SK-N-SH (cell line): ENCODE results near the gene MAMDC2.

Source experiments
- CHD2 ChIP-seq: fragments of 150-350 bp; IDR thresholded peaks from 2 replicates; pipeline ENCODE4 v1.6.1; 2018; ENCODE audit warnings: low read length; ENCODE audit not compliant: partially characterized antibody
- CTCF ChIP-seq: fragments of 200-600 bp; sonication (generic); IDR thresholded peaks from 2 replicates; pipeline ENCODE4 v1.6.1; 2017; ENCODE audit warnings: antibody characterized with exemption, mild to moderate bottlenecking, moderate library complexity
- MAX ChIP-seq: IDR thresholded peaks from 2 replicates; pipeline ENCODE4 v1.4.0; 2012; ENCODE audit warnings: low read depth
- RAD21 ChIP-seq: IDR thresholded peaks from 2 replicates; pipeline ENCODE4 v1.6.1; 2012; ENCODE audit warnings: mild to moderate bottlenecking, low read length
- REST ChIP-seq: IDR thresholded peaks from 2 replicates; pipeline ENCODE4 v1.6.1; 2012; ENCODE audit warnings: mild to moderate bottlenecking, low read depth, low read length, moderate library complexity
- TAF1 ChIP-seq: IDR thresholded peaks from 2 replicates; pipeline ENCODE4 v1.6.1; 2012; ENCODE audit warnings: low read depth, mild to moderate bottlenecking, low read length, moderate library complexity, borderline replicate concordance
- TEAD4 ChIP-seq: IDR thresholded peaks from 2 replicates; pipeline ENCODE4 v1.4.0; 2012; ENCODE audit warnings: mild to moderate bottlenecking, borderline replicate concordance; ENCODE audit not compliant: insufficient read depth

GRCh38 chr9:70101265-70101664, 57.6 kb downstream of the MAMDC2 start:
- TF ChIP-seq REST (no peak), CTCF (no peak), RAD21 (no peak), CHD2 (no peak), MAX (no peak), TEAD4 (no peak), TAF1 (no peak)
